Fibroblast of lung (primary cell): Measurements from ENCODE around the gene HAUS3. TPM values are rescaled to one million over a fixed set of nuclear protein-coding genes. Genes with fewer than 3 reads are reported as not detected.

Experiments used
- DNase-seq, 2 donors: peaks; one replicate each; pipeline versions ENCODE4 v3.0.0 to v3.0.0-alpha.2; 2010; ENCODE audit warnings: low read depth in 2 of 2
- H2AFZ ChIP-seq: 2 replicates; pipeline ENCODE4 v1.5.1; 2012; ENCODE audit warnings: low read length, control low read depth, inconsistent platforms
- H3K27ac ChIP-seq: 2 replicates; pipeline ENCODE4 v1.5.1; 2011; ENCODE audit warnings: low read length, control low read depth; ENCODE audit not compliant: insufficient read depth
- H3K27me3 ChIP-seq: 2 replicates; pipeline ENCODE4 v1.5.1; 2011; ENCODE audit warnings: mild to moderate bottlenecking, low read length; ENCODE audit not compliant: control insufficient read depth, insufficient read depth
- H3K36me3 ChIP-seq: 2 replicates; pipeline ENCODE4 v1.5.1; 2011; ENCODE audit warnings: low read length; ENCODE audit not compliant: control insufficient read depth, insufficient read depth
- H3K4me1 ChIP-seq: 2 replicates; pipeline ENCODE4 v1.5.1; 2011; ENCODE audit warnings: low read length; ENCODE audit not compliant: control insufficient read depth, insufficient read depth; ENCODE audit errors: extremely low read depth
- H3K4me2 ChIP-seq: 2 replicates; pipeline ENCODE4 v1.5.1; 2011; ENCODE audit warnings: low read length, control low read depth; ENCODE audit not compliant: insufficient read depth; ENCODE audit errors: extremely low read depth
- H3K4me3 ChIP-seq, 4 experiments: fragments of 200-600 bp in 1 of 4; sonication (generic) in 1 of 4; replicated peaks in 1 of 4; 2 replicates each; pipeline ENCODE4 v1.5.1; 2011 to 2016; ENCODE audit warnings: low read length in 4 of 4, low read depth in 3 of 4, mild to moderate bottlenecking in 3 of 4, control low read depth in 2 of 4, inconsistent platforms in 1 of 4, mixed read lengths in 1 of 4; ENCODE audit not compliant: insufficient read depth in 1 of 4; ENCODE audit errors: control extremely low read depth in 1 of 4
- H3K79me2 ChIP-seq: 2 replicates; pipeline ENCODE4 v1.5.1; 2012; ENCODE audit warnings: mild to moderate bottlenecking, low read length, inconsistent platforms; ENCODE audit not compliant: control insufficient read depth, insufficient read depth
- H3K9ac ChIP-seq: 2 replicates; pipeline ENCODE4 v1.5.1; 2011; ENCODE audit warnings: mild to moderate bottlenecking, low read length, control low read depth; ENCODE audit not compliant: insufficient read depth
- H3K9me3 ChIP-seq: 2 replicates; pipeline ENCODE4 v1.5.1; 2012; ENCODE audit warnings: low read depth, low read length; ENCODE audit not compliant: control insufficient read depth, insufficient read depth
- H4K20me1 ChIP-seq: 2 replicates; pipeline ENCODE4 v1.5.1; 2011; ENCODE audit warnings: low read length; ENCODE audit not compliant: control insufficient read depth, insufficient read depth; ENCODE audit errors: extremely low read depth
- CTCF ChIP-seq, 2 donors: IDR thresholded peaks in 1 of 2; conservative IDR thresholded peaks in 1 of 2; 1 replicate in 1 of 2; 2 replicates in 1 of 2; pipeline ENCODE4 v1.5.1; 2011 to 2012; ENCODE audit warnings: low read length in 2 of 2, control low read depth in 1 of 2, inconsistent platforms in 1 of 2, low read depth in 1 of 2, mild to moderate bottlenecking in 1 of 2
- EZH2 ChIP-seq: IDR thresholded peaks from 2 replicates; pipeline ENCODE4 v1.5.1; 2012; ENCODE audit warnings: low read length, control low read depth, mild to moderate bottlenecking; ENCODE audit errors: missing control alignments
- polyA plus RNA-seq, 2 donors: library from polyadenylated mRNA; depleted of rRNA in 1 of 2; stranded (reverse) in 1 of 2; unstranded in 1 of 2; fragments of >200 nt; gene quantifications; 2 replicates each; pipeline ENCODE4 v1.2.1, GENCODE V29; 2011 to 2012; ENCODE audit warnings: missing spikeins in 1 of 2
- total RNA-seq: library from RNA; depleted of rRNA; stranded (reverse); fragments of >200 nt; gene quantifications from 2 replicates; pipeline ENCODE4 v1.2.1, GENCODE V29; 2014

HAUS3 gene
- total and polyA plus RNA-seq, 2 donors (not counting 1 experiment from before 2014, with no cell fraction given), result 5.3 TPM

GRCh38 chr4:2246384-2247127 is 4.6 kb upstream of the HAUS3 start:
- Histone ChIP-seq H3K9ac (no peak overlapping the region), H3K79me2 (peaks cover 1% of the 10 kb centered on the region), H3K9me3 (no peaks in the 10 kb centered on the region), H3K4me1 (peaks cover 2% of the 10 kb centered on the region), H3K27ac (no peak overlapping the region), H4K20me1 (no peaks in the 10 kb centered on the region), H2AFZ (no peak overlapping the region), H3K4me2 (no peak overlapping the region), H3K36me3 (peaks cover 14% of the 10 kb centered on the region), H3K4me3 (no peak overlapping the region), H3K27me3 (no peaks in the 10 kb centered on the region)
- no peak for DNase-seq
- TF ChIP-seq CTCF (conservative IDR thresholded peaks at IDR 0.05 in 1 of 2, IDR thresholded peaks at IDR 0.05 in 1 of 2; ENCODE audit: low read depth in 1 of 2, low read length in 2 of 2) (no peak), EZH2 (no peak)

GRCh38 chr4:2245787-2246275 is 3.9 kb upstream of the HAUS3 start:
- H2AFZ ChIP-seq, result no peak overlapping the region
- H3K27ac ChIP-seq, result no peak overlapping the region
- no peaks in the 10 kb centered on the region for H3K9me3 ChIP-seq
- H3K4me2 ChIP-seq, result no peak overlapping the region
- no peaks in the 10 kb centered on the region for H4K20me1 ChIP-seq
- DNase-seq, result no peak
- H3K27me3 ChIP-seq, result no peaks in the 10 kb centered on the region
- peaks cover 9% of the 10 kb centered on the region for H3K79me2 ChIP-seq
- peaks cover 2% of the 10 kb centered on the region for H3K4me1 ChIP-seq
- TF ChIP-seq CTCF (conservative IDR thresholded peaks at IDR 0.05 in 1 of 2, IDR thresholded peaks at IDR 0.05 in 1 of 2; ENCODE audit: low read depth in 1 of 2, low read length in 2 of 2) (no peak), EZH2 (no peak)
- H3K36me3 ChIP-seq, result peaks cover 14% of the 10 kb centered on the region
- no peak overlapping the region for H3K4me3 ChIP-seq
- H3K9ac ChIP-seq, result no peak overlapping the region

- H2AFZ ChIP-seq, result no peak overlapping the region
- H3K36me3 ChIP-seq, result peaks cover 12% of the 10 kb centered on the region
- H3K4me2 ChIP-seq, result no peak overlapping the region
- H3K9ac ChIP-seq, result no peak overlapping the region
- H3K9me3 ChIP-seq, result no peaks in the 10 kb centered on the region
- no peak for TF ChIP-seq CTCF (conservative IDR thresholded peaks at IDR 0.05 in 1 of 2, IDR thresholded peaks at IDR 0.05 in 1 of 2; ENCODE audit: low read depth in 1 of 2, low read length in 2 of 2)
- no peak for TF ChIP-seq EZH2
- H3K4me1 ChIP-seq, result peaks cover 2% of the 10 kb centered on the region
- H3K27ac ChIP-seq, result no peak overlapping the region
- H3K4me3 ChIP-seq, result no peak overlapping the region
- DNase-seq, result no peak
- H3K27me3 ChIP-seq, result no peaks in the 10 kb centered on the region
- no peaks in the 10 kb centered on the region for H4K20me1 ChIP-seq
- peaks cover 15% of the 10 kb centered on the region for H3K79me2 ChIP-seq
These were observed 3.3 kb upstream of the HAUS3 start for GRCh38 chr4:2245057-2245786.
